Smooth muscle cell (in vitro differentiated cells): ENCODE measurements around the gene NRBF2. TPM values are rescaled to one million over a fixed set of nuclear protein-coding genes. Genes with fewer than 3 reads are reported as not detected.
"Not testable (repeated sequence)": the region's sequence is repeated elsewhere in the genome, so short reads cannot be mapped to it uniquely, and the experiment has no call there.

Experiments
- DNase-seq: peaks from one replicate; lab custom pipeline; 2025; ENCODE audit not compliant: unreplicated experiment; lab: John Stamatoyannopoulos, UW
- H2AFZ ChIP-seq: fragments of 200-600 bp; sonication (generic); 2 replicates; pipeline ENCODE4 v1.6.0; 2016; ENCODE audit warnings: antibody characterized with exemption, low read depth, mild to moderate bottlenecking
- H3F3A ChIP-seq: fragments of 200-600 bp; sonication (generic); 2 replicates; pipeline ENCODE4 v1.6.0; 2017; ENCODE audit warnings: antibody characterized with exemption, low read depth
- H3K27ac ChIP-seq: fragments of 200-600 bp; sonication (generic); 2 replicates; pipeline ENCODE4 v1.5.1; 2016; ENCODE audit warnings: low read depth, mild to moderate bottlenecking
- H3K27me3 ChIP-seq: fragments of 200-600 bp; sonication (generic); 2 replicates; pipeline ENCODE4 v1.6.1; 2016; ENCODE audit warnings: low read depth, mild to moderate bottlenecking
- H3K36me3 ChIP-seq: fragments of 200-600 bp; sonication (generic); 2 replicates; pipeline ENCODE4 v1.5.1; 2016; ENCODE audit warnings: low read depth
- H3K4me1 ChIP-seq: fragments of 200-600 bp; sonication (generic); 2 replicates; pipeline ENCODE4 v1.5.1; 2016; ENCODE audit warnings: low read depth
- H3K4me2 ChIP-seq: fragments of 200-600 bp; sonication (generic); 2 replicates; pipeline ENCODE4 v1.6.0; 2016; ENCODE audit warnings: mild to moderate bottlenecking
- H3K4me3 ChIP-seq: fragments of 200-600 bp; sonication (generic); 2 replicates; pipeline ENCODE4 v1.5.1; 2016; ENCODE audit warnings: mild to moderate bottlenecking
- H3K79me2 ChIP-seq: fragments of 200-600 bp; sonication (generic); 2 replicates; pipeline ENCODE4 v1.6.0; 2016; ENCODE audit warnings: low read depth, mild to moderate bottlenecking
- H3K9ac ChIP-seq: fragments of 200-600 bp; sonication (generic); 2 replicates; pipeline ENCODE4 v1.6.0; 2016; ENCODE audit warnings: low read depth
- H3K9me3 ChIP-seq: fragments of 200-600 bp; sonication (generic); replicated peaks from 2 replicates; pipeline ENCODE4 v1.5.1; 2016; ENCODE audit warnings: low read depth
- H4K20me1 ChIP-seq: fragments of 200-600 bp; sonication (generic); 2 replicates; pipeline ENCODE4 v1.6.0; 2016; ENCODE audit warnings: low read depth
- WGBS: methylation state at CpG from one replicate; pipeline ENCODE4 v1.1.7; 2016; ENCODE audit warnings: low lambda C conversion rate; 5-methylcytosine and 5-hydroxymethylcytosine counted together
- polyA plus RNA-seq: library from polyadenylated mRNA; unstranded; fragments of >200 nt; fragmentation: Nextera tagmentation; extraction: Ambion mirVana; gene quantifications from 2 replicates; pipeline ENCODE4 v1.2.1, GENCODE V29; 2016
- total RNA-seq: library from RNA; depleted of rRNA; stranded (reverse); fragments of >200 nt; gene quantifications from 2 replicates; pipeline ENCODE4 v1.2.3, GENCODE V29; 2014
- TF ChIP-seq, protein P1 (sequence below): fragments of 200-600 bp; sonication (generic); IDR thresholded peaks from 2 replicates; pipeline ENCODE4 v1.5.1; 2017; ENCODE audit warnings: borderline replicate concordance, mild to moderate bottlenecking, antibody characterized with exemption; ENCODE audit not compliant: insufficient read depth, poor library complexity, severe bottlenecking

NRBF2 gene
- total and polyA plus RNA-seq, 2 experiments from 2014 or later = 61.9 to 65.5 TPM

DNA sequence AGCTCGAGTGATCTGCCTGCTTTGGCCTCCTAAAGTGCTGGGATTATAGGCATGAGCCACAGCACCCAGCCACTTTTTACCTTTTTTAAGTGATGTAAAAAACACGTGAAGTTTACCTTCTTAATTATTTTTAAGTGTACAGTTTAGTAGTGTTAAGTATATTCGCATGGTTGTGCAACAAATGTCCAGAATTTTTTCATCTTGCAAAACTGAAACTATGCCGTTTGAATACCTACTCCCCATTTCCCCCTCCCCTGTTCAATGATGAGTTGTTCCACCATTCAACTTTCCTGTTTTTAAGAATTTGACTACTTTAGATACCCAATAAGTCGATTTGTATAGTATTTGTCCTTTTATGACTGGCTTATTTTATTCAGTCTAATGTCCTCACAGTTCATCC lies 10.9 kb downstream of the NRBF2 start:
- DNase-seq = no peak
- no peak overlapping the region for H3K4me3 ChIP-seq
- peaks cover 100% of the 10 kb centered on the region for H4K20me1 ChIP-seq
- H3K79me2 ChIP-seq = peaks cover 95% of the 10 kb centered on the region
- H3K27ac ChIP-seq = no peak overlapping the region
- no peaks in the 10 kb centered on the region for H3K9me3 ChIP-seq
- no peaks in the 10 kb centered on the region for H3K27me3 ChIP-seq
- no peaks in the 10 kb centered on the region for H3K4me1 ChIP-seq
- H3K9ac ChIP-seq = no peak overlapping the region
- H3F3A ChIP-seq = no peaks in the 10 kb centered on the region
- 90% methylated on average over 5 of the region's 5 CpGs for WGBS
- H3K36me3 ChIP-seq = no peaks in the 10 kb centered on the region
- TF ChIP-seq, protein P1, sequence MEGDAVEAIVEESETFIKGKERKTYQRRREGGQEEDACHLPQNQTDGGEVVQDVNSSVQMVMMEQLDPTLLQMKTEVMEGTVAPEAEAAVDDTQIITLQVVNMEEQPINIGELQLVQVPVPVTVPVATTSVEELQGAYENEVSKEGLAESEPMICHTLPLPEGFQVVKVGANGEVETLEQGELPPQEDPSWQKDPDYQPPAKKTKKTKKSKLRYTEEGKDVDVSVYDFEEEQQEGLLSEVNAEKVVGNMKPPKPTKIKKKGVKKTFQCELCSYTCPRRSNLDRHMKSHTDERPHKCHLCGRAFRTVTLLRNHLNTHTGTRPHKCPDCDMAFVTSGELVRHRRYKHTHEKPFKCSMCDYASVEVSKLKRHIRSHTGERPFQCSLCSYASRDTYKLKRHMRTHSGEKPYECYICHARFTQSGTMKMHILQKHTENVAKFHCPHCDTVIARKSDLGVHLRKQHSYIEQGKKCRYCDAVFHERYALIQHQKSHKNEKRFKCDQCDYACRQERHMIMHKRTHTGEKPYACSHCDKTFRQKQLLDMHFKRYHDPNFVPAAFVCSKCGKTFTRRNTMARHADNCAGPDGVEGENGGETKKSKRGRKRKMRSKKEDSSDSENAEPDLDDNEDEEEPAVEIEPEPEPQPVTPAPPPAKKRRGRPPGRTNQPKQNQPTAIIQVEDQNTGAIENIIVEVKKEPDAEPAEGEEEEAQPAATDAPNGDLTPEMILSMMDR = no peak
- no peak overlapping the region for H3K4me2 ChIP-seq
- H2AFZ ChIP-seq = no peak overlapping the region

DNA sequence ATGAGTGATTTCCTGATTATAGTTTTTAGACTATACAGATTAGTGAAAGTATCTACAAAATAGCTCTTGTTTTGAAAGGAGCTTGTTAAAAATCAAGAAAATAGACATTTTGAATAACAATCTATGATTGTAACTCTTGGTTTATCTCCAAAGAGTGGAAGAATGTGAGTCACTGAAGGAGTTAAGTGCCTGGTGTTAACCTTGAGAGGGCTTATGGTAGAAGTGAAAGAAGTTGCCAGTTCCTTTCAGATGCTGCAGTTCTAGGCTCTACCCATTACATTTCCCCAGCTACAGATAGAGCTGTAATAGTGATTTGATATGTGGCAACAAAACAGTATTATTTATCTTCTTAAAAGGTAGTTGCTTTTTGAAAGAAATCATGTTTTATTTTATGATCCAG lies 12.7 kb downstream of the NRBF2 start:
- Histone ChIP-seq H3K9ac (no peak overlapping the region), H2AFZ (no peak overlapping the region), H3K27me3 (no peaks in the 10 kb centered on the region), H3K4me3 (no peak overlapping the region), H3K4me2 (peak overlapping the region; percentile 4), H3K9me3 (no peaks in the 10 kb centered on the region), H3K4me1 (no peaks in the 10 kb centered on the region), H3K27ac (no peak overlapping the region), H4K20me1 (peaks cover 100% of the 10 kb centered on the region), H3F3A (no peaks in the 10 kb centered on the region), H3K79me2 (peaks cover 91% of the 10 kb centered on the region), H3K36me3 (no peaks in the 10 kb centered on the region)
- DNase-seq = no peak
- TF ChIP-seq, protein P1 = no peak

DNA sequence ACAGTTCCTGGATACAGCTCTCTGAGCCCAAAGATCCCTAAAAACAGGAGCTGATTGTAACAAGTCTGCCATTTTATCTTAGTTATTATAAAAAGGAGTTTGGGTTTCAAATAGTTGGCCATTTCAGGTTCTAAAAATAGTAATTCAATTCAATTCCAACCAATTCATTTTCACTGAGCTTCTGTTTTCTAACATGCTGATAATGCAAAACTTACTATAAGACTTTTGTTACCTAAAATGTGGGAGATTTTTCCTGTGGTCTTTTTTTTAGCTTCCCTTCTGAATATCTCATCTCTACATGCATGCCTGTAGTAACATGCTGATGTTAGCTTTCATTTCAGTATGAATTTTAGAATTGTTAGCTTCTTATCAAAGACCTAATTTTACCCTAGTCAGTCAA lies 13.4 kb downstream of the NRBF2 start:
- peaks cover 3% of the 10 kb centered on the region for H3K36me3 ChIP-seq
- H3K9ac ChIP-seq = no peak overlapping the region
- no peaks in the 10 kb centered on the region for H3K4me1 ChIP-seq
- H3K27me3 ChIP-seq = no peaks in the 10 kb centered on the region
- no peak overlapping the region for H3K4me3 ChIP-seq
- TF ChIP-seq, protein P1 = no peak
- no peak overlapping the region for H2AFZ ChIP-seq
- no peak overlapping the region for H3K27ac ChIP-seq
- H3K79me2 ChIP-seq = peaks cover 90% of the 10 kb centered on the region
- H4K20me1 ChIP-seq = peaks cover 99% of the 10 kb centered on the region
- DNase-seq = no peak
- no peaks in the 10 kb centered on the region for H3K9me3 ChIP-seq
- H3F3A ChIP-seq = no peaks in the 10 kb centered on the region
- H3K4me2 ChIP-seq = no peak overlapping the region

DNA sequence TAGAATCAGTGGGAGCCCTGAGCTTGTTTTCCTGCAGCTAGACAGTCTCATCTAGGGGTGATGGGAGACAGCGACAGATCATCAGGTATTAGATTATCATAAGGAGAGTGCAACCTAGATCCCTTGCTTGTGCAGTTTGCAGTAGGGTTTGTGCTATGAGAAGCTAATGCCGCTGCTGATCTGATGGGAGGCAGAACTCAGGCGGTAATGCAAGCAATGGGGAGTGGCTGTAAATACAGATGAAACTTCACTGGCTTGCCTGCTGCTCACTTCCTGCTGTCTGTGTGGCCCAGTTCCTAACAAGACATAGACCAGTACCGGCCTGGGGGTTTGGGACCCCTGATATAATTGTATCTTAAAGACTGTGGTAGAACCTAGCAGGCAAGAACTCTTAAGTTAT lies 17.6 kb downstream of the NRBF2 start:
- H4K20me1 ChIP-seq = peaks cover 75% of the 10 kb centered on the region
- H3K4me3 ChIP-seq = no peak overlapping the region
- 59% methylated on average over 4 of the region's 4 CpGs for WGBS

DNA sequence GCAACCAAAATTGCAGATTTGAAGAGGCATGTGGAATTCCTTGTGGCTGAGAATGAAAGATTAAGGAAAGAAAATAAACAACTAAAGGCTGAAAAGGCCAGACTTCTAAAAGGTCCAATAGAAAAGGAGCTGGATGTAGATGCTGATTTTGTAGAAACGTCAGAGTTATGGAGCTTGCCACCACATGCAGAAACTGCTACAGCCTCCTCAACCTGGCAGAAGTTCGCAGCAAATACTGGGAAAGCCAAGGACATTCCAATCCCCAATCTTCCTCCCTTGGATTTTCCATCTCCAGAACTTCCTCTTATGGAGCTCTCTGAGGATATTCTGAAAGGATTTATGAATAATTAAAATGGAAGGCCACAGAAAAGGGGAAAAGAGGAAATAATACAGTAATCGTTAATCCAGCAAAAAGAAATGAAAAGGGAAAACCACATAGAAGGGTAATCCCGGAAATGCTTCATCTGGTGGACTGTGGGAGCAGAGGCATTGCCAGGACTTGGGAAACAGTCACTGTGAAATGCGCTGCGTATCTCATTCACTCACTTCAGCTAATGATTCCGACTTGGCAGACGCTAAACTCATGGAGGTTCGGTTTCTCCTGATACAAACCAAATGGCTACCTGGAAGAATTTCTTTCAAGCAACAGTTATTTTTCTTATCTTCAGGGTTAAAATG lies 20.9 kb downstream of the NRBF2 start:
- H3K79me2 ChIP-seq = peaks cover 34% of the 10 kb centered on the region
- H3K27ac ChIP-seq = peak overlapping the region; percentile 25
- not testable (repeated sequence) for H3K27me3 ChIP-seq

More for the DNA sequence above, 17.6 kb downstream of the NRBF2 start:
- TF ChIP-seq, protein P1 = no peak
- Histone ChIP-seq H3K9ac (no peak overlapping the region), H3F3A (peaks cover 12% of the 10 kb centered on the region), H3K79me2 (peaks cover 57% of the 10 kb centered on the region), H3K9me3 (no peaks in the 10 kb centered on the region), H3K4me2 (no peak overlapping the region), H2AFZ (no peak overlapping the region), H3K27me3 (no peaks in the 10 kb centered on the region), H3K36me3 (peaks cover 3% of the 10 kb centered on the region), H3K27ac (no peak overlapping the region), H3K4me1 (no peaks in the 10 kb centered on the region)
- no peak for DNase-seq

More for the DNA sequence above, 20.9 kb downstream of the NRBF2 start:
- Histone ChIP-seq H4K20me1 (peaks cover 55% of the 10 kb centered on the region), H3F3A (peaks cover 12% of the 10 kb centered on the region)
- WGBS = 72% methylated on average over 9 of the region's 9 CpGs
- not testable (repeated sequence) for H3K36me3 ChIP-seq, H3K9ac ChIP-seq, H3K4me3 ChIP-seq, H2AFZ ChIP-seq, DNase-seq, H3K4me1 ChIP-seq, H3K9me3 ChIP-seq, H3K4me2 ChIP-seq
